H9 (cell line): ENCODE data around the gene DIP2C. TPM values are rescaled to one million over a fixed set of nuclear protein-coding genes. Genes with fewer than 3 reads are reported as not detected.
A peak's percentile ranks its signal among the peaks of the same experiment; 100 is the strongest.

Experiments used
- DNase-seq: peaks from one replicate; pipeline ENCODE4 v3.0.0-alpha.2; 2017
- H2AFZ ChIP-seq: one replicate; pipeline ENCODE4 v1.6.1; 2013; ENCODE audit warnings: mild to moderate bottlenecking, low read length, control low read depth, moderate library complexity
- H2AK5ac ChIP-seq: 2 replicates; pipeline ENCODE4 v1.6.1; 2013; ENCODE audit warnings: low read length, control low read depth, mixed read lengths; ENCODE audit not compliant: insufficient read length
- H2BK120ac ChIP-seq: one replicate; pipeline ENCODE4 v1.6.1; 2013; ENCODE audit warnings: low read depth, mild to moderate bottlenecking, low read length, control low read depth, inconsistent platforms; ENCODE audit not compliant: poor library complexity, severe bottlenecking
- H2BK12ac ChIP-seq: 2 replicates; pipeline ENCODE4 v1.6.1; 2013; ENCODE audit warnings: low read length, control low read depth, mixed read lengths, low read depth; ENCODE audit not compliant: insufficient read length
- H2BK15ac ChIP-seq: 2 replicates; pipeline ENCODE4 v1.6.1; 2013; ENCODE audit warnings: low read depth, low read length, control low read depth
- H2BK20ac ChIP-seq: one replicate; pipeline ENCODE4 v1.6.1; 2013; ENCODE audit warnings: low read depth, mild to moderate bottlenecking, low read length, control low read depth, inconsistent platforms; ENCODE audit not compliant: poor library complexity, severe bottlenecking
- H2BK5ac ChIP-seq: 2 replicates; pipeline ENCODE4 v1.6.1; 2013; ENCODE audit warnings: low read length, control low read depth, mixed read lengths; ENCODE audit not compliant: insufficient read length
- H3K14ac ChIP-seq: 2 replicates; pipeline ENCODE4 v1.6.1; 2013; ENCODE audit warnings: low read length, control low read depth; ENCODE audit not compliant: insufficient read depth
- H3K18ac ChIP-seq: 2 replicates; pipeline ENCODE4 v1.6.1; 2013; ENCODE audit warnings: low read depth, mild to moderate bottlenecking, mixed read lengths, low read length, control low read depth; ENCODE audit not compliant: insufficient read length
- H3K23ac ChIP-seq: 2 replicates; pipeline ENCODE4 v1.6.1; 2013; ENCODE audit warnings: low read length, control low read depth, mixed read lengths, low read depth; ENCODE audit not compliant: insufficient read length
- H3K23me2 ChIP-seq: 2 replicates; pipeline ENCODE4 v1.6.1; 2013; ENCODE audit warnings: low read depth, mild to moderate bottlenecking, mixed read lengths, low read length, control low read depth; ENCODE audit not compliant: insufficient read length, poor library complexity, severe bottlenecking
- H3K27ac ChIP-seq: 2 replicates; pipeline ENCODE4 v1.5.1; 2013; ENCODE audit warnings: low read length, control low read depth, mixed read lengths, low read depth; ENCODE audit not compliant: insufficient read length
- H3K27me3 ChIP-seq: 2 replicates; pipeline ENCODE4 v1.6.1; 2013; ENCODE audit warnings: low read length, control low read depth, inconsistent platforms; ENCODE audit not compliant: insufficient read depth
- H3K4ac ChIP-seq: 2 replicates; pipeline ENCODE4 v1.6.1; 2013; ENCODE audit warnings: low read depth, mild to moderate bottlenecking, control low read depth, inconsistent platforms, low read length, moderate library complexity
- H3K4me1 ChIP-seq: 2 replicates; pipeline ENCODE4 v1.6.1; 2013; ENCODE audit warnings: low read length, control low read depth, inconsistent platforms; ENCODE audit not compliant: insufficient read depth
- H3K4me2 ChIP-seq: 2 replicates; pipeline ENCODE4 v1.6.1; 2013; ENCODE audit warnings: low read length, control low read depth, mixed read lengths; ENCODE audit not compliant: insufficient read length, insufficient read depth
- H3K56ac ChIP-seq: 2 replicates; pipeline ENCODE4 v1.6.1; 2013; ENCODE audit warnings: low read depth, mild to moderate bottlenecking, mixed read lengths, low read length, control low read depth; ENCODE audit not compliant: insufficient read length
- H3K79me1 ChIP-seq: 2 replicates; pipeline ENCODE4 v1.6.1; 2013; ENCODE audit warnings: low read depth, mild to moderate bottlenecking, moderate library complexity, low read length, control low read depth, inconsistent platforms; ENCODE audit not compliant: insufficient read depth, poor library complexity, severe bottlenecking
- H3K79me2 ChIP-seq: 2 replicates; pipeline ENCODE4 v1.6.1; 2013; ENCODE audit warnings: low read length, control low read depth, inconsistent platforms; ENCODE audit not compliant: insufficient read depth
- H3K9ac ChIP-seq: 2 replicates; pipeline ENCODE4 v1.6.1; 2013; ENCODE audit warnings: low read length, control low read depth, mixed read lengths; ENCODE audit not compliant: insufficient read length; ENCODE audit errors: extremely low read depth
- H3K9me3 ChIP-seq: one replicate; pipeline ENCODE4 v1.6.1; 2013; ENCODE audit warnings: low read depth, low read length, inconsistent platforms; ENCODE audit not compliant: control insufficient read depth
- H3T11ph ChIP-seq: one replicate; pipeline ENCODE4 v1.6.1; 2013; ENCODE audit warnings: mild to moderate bottlenecking, low read length, control low read depth, inconsistent platforms
- H4K20me1 ChIP-seq: one replicate; pipeline ENCODE4 v1.6.1; 2013; ENCODE audit not compliant: control insufficient read depth, insufficient read length, insufficient read depth
- H4K5ac ChIP-seq: 2 replicates; pipeline ENCODE4 v1.6.1; 2013; ENCODE audit warnings: low read depth, mild to moderate bottlenecking, mixed read lengths, low read length, control low read depth; ENCODE audit not compliant: insufficient read length
- H4K8ac ChIP-seq: replicated peaks from 2 replicates; pipeline ENCODE4 v1.6.1; 2013; ENCODE audit warnings: low read length, control low read depth, mixed read lengths, low read depth; ENCODE audit not compliant: insufficient read length
- H4K91ac ChIP-seq: 2 replicates; pipeline ENCODE4 v1.6.1; 2013; ENCODE audit warnings: low read depth, mild to moderate bottlenecking, moderate library complexity, mixed read lengths, low read length, control low read depth; ENCODE audit not compliant: insufficient read length
- H3K27ac Mint-ChIP-seq, 3 experiments: 2 replicates in 2 of 3; 3 replicates in 1 of 3; pipeline ENCODE4 v1.8.0; 2020 to 2021; ENCODE audit warnings: mixed read lengths in 3 of 3, mild to moderate bottlenecking in 1 of 3, moderate library complexity in 1 of 3
- H3K27me3 Mint-ChIP-seq: 2 replicates; pipeline ENCODE4 v1.8.0; 2021; ENCODE audit warnings: low read depth, mild to moderate bottlenecking, moderate library complexity, mixed read lengths
- H3K36me3 Mint-ChIP-seq, 3 experiments: 2 replicates in 2 of 3; 3 replicates in 1 of 3; pipeline ENCODE4 v1.8.0; 2020 to 2021; ENCODE audit warnings: low read depth in 3 of 3, mixed read lengths in 3 of 3; ENCODE audit not compliant: insufficient read depth in 1 of 3
- H3K4me1 Mint-ChIP-seq, 2 experiments: 2 replicates each; pipeline ENCODE4 v1.8.0; 2020; ENCODE audit warnings: mixed read lengths in 2 of 2
- H3K4me3 Mint-ChIP-seq, 2 experiments: 2 replicates in 1 of 2; 3 replicates in 1 of 2; pipeline ENCODE4 v1.8.0; 2020 to 2021; ENCODE audit warnings: mild to moderate bottlenecking in 2 of 2, mixed read lengths in 2 of 2, moderate library complexity in 1 of 2
- H3K9me3 Mint-ChIP-seq, 2 experiments: 2 replicates in 1 of 2; 3 replicates in 1 of 2; pipeline ENCODE4 v1.8.0; 2020; ENCODE audit warnings: mild to moderate bottlenecking in 2 of 2, mixed read lengths in 2 of 2, moderate library complexity in 1 of 2
- CTCF ChIP-seq: fragments of 200-600 bp; sonication (generic); conservative IDR thresholded peaks from 3 replicates; pipeline ENCODE4 v1.8.0; 2021; ENCODE audit warnings: antibody characterized with exemption, mild to moderate bottlenecking
- whole genome bisulfite sequencing: extraction: QIAGEN DNeasy Blood & Tissue Kit; methylation state at CpG from one replicate; pipeline ENCODE4 v1.1.7; 2013; ENCODE audit warnings: missing lambda C conversion rate, low lambda C conversion rate, mixed read lengths; ENCODE audit not compliant: insufficient read length; ENCODE audit errors: extremely low coverage; 5-methylcytosine and 5-hydroxymethylcytosine counted together
- total RNA-seq: library from RNA; stranded (reverse); gene quantifications from 2 replicates; pipeline ENCODE4 v1.2.1, GENCODE V29; 2021

DIP2C gene
- total RNA-seq, 1 experiment from 2014 or later, result 7.9 TPM

DNA sequence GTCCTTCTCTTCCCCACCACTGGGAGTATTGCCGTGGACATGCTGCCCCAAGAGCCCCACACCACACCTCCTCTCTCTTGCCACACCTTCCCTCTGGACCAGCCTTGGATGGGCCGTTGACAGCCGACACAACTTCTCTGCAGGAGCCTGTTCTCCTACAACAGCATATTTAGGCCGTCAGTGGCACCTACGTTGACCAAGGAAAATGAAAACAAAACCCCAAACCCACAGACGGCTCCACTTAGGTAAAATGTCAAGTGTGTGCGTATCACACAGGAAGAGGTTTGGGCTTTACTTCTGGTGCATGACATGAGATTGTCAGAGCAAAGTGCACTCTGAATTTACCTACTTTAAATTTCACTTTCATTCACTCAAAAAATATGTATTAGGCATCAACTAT lies 307.7 kb downstream of the DIP2C start:
- peak overlapping the region; percentile 11 to 25 (median 14); a peak in 4 of 7 replicates for H3K27ac Mint-ChIP-seq
- no peaks in the 10 kb centered on the region for H3K27me3 Mint-ChIP-seq
- H3K23ac ChIP-seq, result no peak overlapping the region
- H3K4me1 ChIP-seq, result no peaks in the 10 kb centered on the region
- H3T11ph ChIP-seq, result no peak overlapping the region
- no peak overlapping the region for H2BK5ac ChIP-seq
- no peak overlapping the region for H3K56ac ChIP-seq
- H3K27me3 ChIP-seq, result no peaks in the 10 kb centered on the region
- no peak overlapping the region for H2BK120ac ChIP-seq
- no peaks in the 10 kb centered on the region for H3K79me2 ChIP-seq
- no peak overlapping the region; a peak in 1 of 5 replicates for H3K4me3 Mint-ChIP-seq
- no peaks in the 10 kb centered on the region for H3K4me1 Mint-ChIP-seq
- H3K4ac ChIP-seq, result no peak overlapping the region
- H3K18ac ChIP-seq, result no peak overlapping the region
- H3K36me3 Mint-ChIP-seq, result peaks cover 5 to 20% (median 19%) of the 10 kb centered on the region in 3 experiments
- no peak overlapping the region for H4K91ac ChIP-seq
- no peaks in the 10 kb centered on the region for H3K9me3 Mint-ChIP-seq
- H3K79me1 ChIP-seq, result no peaks in the 10 kb centered on the region
- H2BK20ac ChIP-seq, result no peak overlapping the region
- no peak overlapping the region for H2BK15ac ChIP-seq
- no peak overlapping the region for H2AFZ ChIP-seq
- no peak overlapping the region for H2BK12ac ChIP-seq
- H3K23me2 ChIP-seq, result no peaks in the 10 kb centered on the region
- no peaks in the 10 kb centered on the region for H4K20me1 ChIP-seq
- H3K14ac ChIP-seq, result no peak overlapping the region
- H3K9ac ChIP-seq, result no peak overlapping the region
- no peak for TF ChIP-seq CTCF
- no peak overlapping the region for H2AK5ac ChIP-seq
- H3K27ac ChIP-seq, result no peak overlapping the region
- H3K9me3 ChIP-seq, result no peaks in the 10 kb centered on the region
- no CpG with 5 or more reads among the region's 7 CpGs for WGBS
- H4K8ac ChIP-seq, result no peak overlapping the region
- no peak overlapping the region for H4K5ac ChIP-seq
- no peak overlapping the region for H3K4me2 ChIP-seq
- no peak for DNase-seq
